HFFc6 (cell line): ENCODE measurements around the gene TYW1B. TPM values are rescaled to one million over a fixed set of nuclear protein-coding genes. Genes with fewer than 3 reads are reported as not detected.
"Not testable (repeated sequence)": the region's sequence is repeated elsewhere in the genome, so short reads cannot be mapped to it uniquely, and the experiment has no call there.

Experiments used
- DNase-seq: peaks from one replicate; pipeline ENCODE4 v3.0.0-alpha.2; 2018
- H3K27ac Mint-ChIP-seq: 2 replicates; pipeline ENCODE4 v1.8.0; 2020; ENCODE audit warnings: mild to moderate bottlenecking, mixed read lengths
- H3K27me3 Mint-ChIP-seq: 2 replicates; pipeline ENCODE4 v1.8.0; 2021; ENCODE audit warnings: mild to moderate bottlenecking, moderate library complexity, mixed read lengths; ENCODE audit not compliant: insufficient read depth
- H3K36me3 Mint-ChIP-seq: 2 replicates; pipeline ENCODE4 v1.8.0; 2021; ENCODE audit warnings: low read depth, mixed read lengths
- H3K4me1 Mint-ChIP-seq: 2 replicates; pipeline ENCODE4 v1.8.0; 2020; ENCODE audit warnings: low read depth, mixed read lengths
- H3K4me3 Mint-ChIP-seq: 2 replicates; pipeline ENCODE4 v1.8.0; 2020; ENCODE audit warnings: mild to moderate bottlenecking, moderate library complexity, mixed read lengths
- H3K9me3 Mint-ChIP-seq: 2 replicates; pipeline ENCODE4 v1.8.0; 2020; ENCODE audit warnings: mild to moderate bottlenecking, mixed read lengths
- CTCF ChIP-seq: fragments of 200-600 bp; sonication (generic); IDR thresholded peaks from 2 replicates; pipeline ENCODE4 v1.5.0; 2021; ENCODE audit warnings: antibody characterized with exemption, mild to moderate bottlenecking
- total RNA-seq, 6 experiments: library from RNA; stranded (reverse); fragmentation: NEBNext Ultra II Directional; extraction: Animal tissue kit (Norgen Biotek cat#: 25700); gene quantifications; 2 replicates in 1 of 6; 3 replicates in 5 of 6; pipeline ENCODE4 v1.2.3, GENCODE V29; 2021

The TYW1B gene
- total RNA-seq, 6 experiments from 2014 or later: 3.0 to 3.9 (median 3.6) TPM

GRCh38 chr7:72805526-72806494 lies 22.2 kb downstream of the TYW1B start:
- peak; percentile 78 for DNase-seq
- Mint-ChIP-seq H3K27me3 (no peaks in the 10 kb centered on the region; the same call in 1 of the 2 replicates), H3K4me1 (peaks cover 37% of the 10 kb centered on the region), H3K9me3 (no peaks in the 10 kb centered on the region), H3K27ac (peak overlapping the region; percentile 81), H3K4me3 (peak overlapping the region; percentile 0; the same call in 1 of the 2 replicates), H3K36me3 (peaks cover 16% of the 10 kb centered on the region)
- no peak for TF ChIP-seq CTCF

- H3K4me3 Mint-ChIP-seq, H3K27me3 Mint-ChIP-seq, H3K9me3 Mint-ChIP-seq, DNase-seq, H3K27ac Mint-ChIP-seq: not testable (repeated sequence)
- Mint-ChIP-seq H3K36me3 (peaks cover 16% of the 10 kb centered on the region), H3K4me1 (peaks cover 41% of the 10 kb centered on the region)
Measured at GRCh38 chr7:72803778-72804177, 24.2 kb downstream of the TYW1B start.

- H3K36me3 Mint-ChIP-seq: peaks cover 23% of the 10 kb centered on the region
- H3K4me1 Mint-ChIP-seq: peaks cover 38% of the 10 kb centered on the region
- peak overlapping the region; percentile 37 for H3K4me3 Mint-ChIP-seq
- H3K27ac Mint-ChIP-seq: peak overlapping the region; percentile 91
- H3K27me3 Mint-ChIP-seq, H3K9me3 Mint-ChIP-seq: not testable (repeated sequence)
- DNase-seq: peak; percentile 66
Measured at GRCh38 chr7:72801564-72801963, 26.4 kb downstream of the TYW1B start.

GRCh38 chr7:72795401-72795800 lies 32.6 kb downstream of the TYW1B start:
- H3K4me1 Mint-ChIP-seq, H3K9me3 Mint-ChIP-seq, H3K4me3 Mint-ChIP-seq, H3K27me3 Mint-ChIP-seq, H3K27ac Mint-ChIP-seq, DNase-seq: not testable (repeated sequence)
- H3K36me3 Mint-ChIP-seq: peaks cover 14% of the 10 kb centered on the region

- no peak for TF ChIP-seq CTCF
Measured at GRCh38 chr7:72793791-72794190, 34.2 kb downstream of the TYW1B start.

GRCh38 chr7:72790698-72791060 lies 37.3 kb downstream of the TYW1B start:
- not testable (repeated sequence) for H3K36me3 Mint-ChIP-seq, H3K27me3 Mint-ChIP-seq, H3K27ac Mint-ChIP-seq, H3K4me3 Mint-ChIP-seq, DNase-seq, H3K9me3 Mint-ChIP-seq, H3K4me1 Mint-ChIP-seq

More at GRCh38 chr7:72793791-72794190, 34.2 kb downstream of the TYW1B start:
- Mint-ChIP-seq H3K9me3 (peaks cover 7% of the 10 kb centered on the region; the same call in 1 of the 2 replicates), H3K4me1 (no peaks in the 10 kb centered on the region), H3K4me3 (no peak overlapping the region), H3K36me3 (peaks cover 14% of the 10 kb centered on the region), H3K27me3 (no peaks in the 10 kb centered on the region), H3K27ac (no peak overlapping the region)
- DNase-seq: no peak

- not testable (repeated sequence) for H3K27me3 Mint-ChIP-seq
Measured at GRCh38 chr7:72790048-72790697, 37.8 kb downstream of the TYW1B start.

More at GRCh38 chr7:72790048-72790697, 37.8 kb downstream of the TYW1B start:
- H3K36me3 Mint-ChIP-seq, DNase-seq, H3K4me3 Mint-ChIP-seq, H3K27ac Mint-ChIP-seq, H3K9me3 Mint-ChIP-seq: not testable (repeated sequence)
- peaks cover 12% of the 10 kb centered on the region for H3K4me1 Mint-ChIP-seq
